Naive thymus-derived CD8-positive, alpha-beta T cell (primary cell): ENCODE results near the gene RASSF7. TPM values are rescaled to one million over a fixed set of nuclear protein-coding genes. Genes with fewer than 3 reads are reported as not detected.
"Not testable (repeated sequence)": the region's sequence is repeated elsewhere in the genome, so short reads cannot be mapped to it uniquely, and the experiment has no call there.

Source experiments
- ATAC-seq, 2 donors: fragments of 150-1000 bp; cut with Tn5 transposase in 1 of 2; sonication (Bioruptor Pico), chemical (Tn5 transposase) in 1 of 2; 1 replicate in 1 of 2; 2 replicates in 1 of 2; pipeline ENCODE4 v1.10.0; 2021; ENCODE audit warnings: mild to moderate bottlenecking in 2 of 2, moderate library complexity in 2 of 2
- POLR2A ChIA-PET: fragments of 350-600 bp; sonication (Branson Sonifier 250); formaldehyde crosslinking; loops from one replicate; lab custom pipeline; 2021; ENCODE audit warnings: antibody characterized with exemption; lab: Charles Lee
- DNase-seq, 10 donors: peaks; one replicate each; pipeline versions ENCODE4 v3.0.0 to v3.0.0-alpha.2; 2020 to 2022
- H3K27ac Mint-ChIP-seq, 10 donors: one replicate each; pipeline ENCODE4 v1.8.0; 2020 to 2022; ENCODE audit warnings: mild to moderate bottlenecking in 10 of 10, mixed read lengths in 10 of 10, moderate library complexity in 4 of 10, inconsistent platforms in 1 of 10
- H3K27me3 Mint-ChIP-seq, 5 donors: one replicate each; pipeline ENCODE4 v1.8.0; 2021 to 2022; ENCODE audit warnings: mixed read lengths in 5 of 5
- H3K36me3 Mint-ChIP-seq, 3 donors: one replicate each; pipeline ENCODE4 v1.8.0; 2020 to 2022; ENCODE audit warnings: mixed read lengths in 3 of 3, mild to moderate bottlenecking in 2 of 3, inconsistent platforms in 1 of 3
- H3K4me1 Mint-ChIP-seq, 4 donors: one replicate each; pipeline ENCODE4 v1.8.0; 2021 to 2022; ENCODE audit warnings: mixed read lengths in 4 of 4
- H3K4me3 Mint-ChIP-seq, 10 donors: one replicate each; pipeline ENCODE4 v1.8.0; 2020 to 2022; ENCODE audit warnings: mild to moderate bottlenecking in 10 of 10, mixed read lengths in 10 of 10, moderate library complexity in 6 of 10, inconsistent platforms in 1 of 10
- H3K9me3 Mint-ChIP-seq, 9 donors: one replicate each; pipeline ENCODE4 v1.8.0; 2020 to 2022; ENCODE audit warnings: mixed read lengths in 9 of 9, mild to moderate bottlenecking in 3 of 9, inconsistent platforms in 1 of 9, moderate library complexity in 1 of 9
- polyA plus RNA-seq, 3 donors: library from polyadenylated mRNA; unstranded; fragments of 300-500 nt; fragmentation: Illumina TruSeq; gene quantifications; one replicate each; pipeline ENCODE4 v1.2.3, GENCODE V29; 2021
- total RNA-seq, 8 experiments: library from RNA in 2 of 8; stranded (reverse) in 2 of 8; gene quantifications; one replicate each; pipeline ENCODE4 v1.2.3 and lab custom pipeline; 2021 to 2026

The RASSF7 gene
- total and polyA plus RNA-seq, 5 experiments from 2014 or later, result 22.5 to 37.6 (median 32.3) TPM

- POLR2A ChIA-PET, result interaction anchor here (1.2 to 3.4 kb wide), 5 partner anchors 9 to 27 kb away, joined by 3 to 44 read pairs (median 8); partner anchors contain the start of genes LMNTD2 and PHRF1
- no peak for ATAC-seq
- H3K4me3 Mint-ChIP-seq, result peak overlapping the region in 1 of 10 donors; percentile 7
- no peak overlapping the region for H3K27ac Mint-ChIP-seq
- no peaks in the 10 kb centered on the region for H3K9me3 Mint-ChIP-seq
- no peaks in the 10 kb centered on the region for H3K27me3 Mint-ChIP-seq
- peaks cover 0 to 3% (median 0%) of the 10 kb centered on the region in 3 donors for H3K36me3 Mint-ChIP-seq
- no peak for DNase-seq
- H3K4me1 Mint-ChIP-seq, result peaks cover 3 to 16% (median 10%) of the 10 kb centered on the region in 4 donors
These were observed 5.2 kb downstream of the RASSF7 start for GRCh38 chr11:565921-566509.

GRCh38 chr11:567011-567628, 6.3 kb downstream of the RASSF7 start:
- no peak for DNase-seq
- H3K27me3 Mint-ChIP-seq, result no peaks in the 10 kb centered on the region
- peak overlapping the region; percentile 55 to 88 (median 71) for H3K4me3 Mint-ChIP-seq
- peaks cover 0 to 3% (median 0%) of the 10 kb centered on the region in 3 donors for H3K36me3 Mint-ChIP-seq
- peaks cover 0 to 10% (median 3%) of the 10 kb centered on the region in 4 donors for H3K4me1 Mint-ChIP-seq
- H3K9me3 Mint-ChIP-seq, result no peaks in the 10 kb centered on the region
- POLR2A ChIA-PET, result interaction anchor here (0.6 to 3.4 kb wide), 7 partner anchors 9 to 39 kb away, joined by 3 to 44 read pairs (median 8); partner anchors contain the start of genes LMNTD2 and PHRF1
- peak overlapping the region; percentile 51 to 90 (median 78) for H3K27ac Mint-ChIP-seq
- no peak for ATAC-seq

GRCh38 chr11:567629-568292, 7.0 kb downstream of the RASSF7 start:
- H3K4me1 Mint-ChIP-seq, result peaks cover 0 to 10% (median 3%) of the 10 kb centered on the region in 4 donors
- DNase-seq, result no peak
- H3K9me3 Mint-ChIP-seq, result no peaks in the 10 kb centered on the region
- H3K4me3 Mint-ChIP-seq, result peak overlapping the region; percentile 55 to 88 (median 71)
- H3K27ac Mint-ChIP-seq, result peak overlapping the region; percentile 51 to 90 (median 82)
- H3K36me3 Mint-ChIP-seq, result peaks cover 0 to 3% (median 0%) of the 10 kb centered on the region in 3 donors
- peak in 1 of 2 donors; percentile 0 for ATAC-seq
- POLR2A ChIA-PET, result interaction anchor here (0.6 to 3.4 kb wide), 11 partner anchors 8 to 352 kb away, joined by 3 to 44 read pairs (median 8); partner anchors contain the start of genes DEAF1, HRAS, IRF7 and LMNTD2
- H3K27me3 Mint-ChIP-seq, result no peaks in the 10 kb centered on the region

- POLR2A ChIA-PET, result interaction anchor here (0.6 to 3.4 kb wide), 14 partner anchors 8 to 351 kb away, joined by 3 to 44 read pairs (median 6); partner anchors contain the start of genes DEAF1, HRAS, IRF7 and LMNTD2
- peak; percentile 92 to 93 for ATAC-seq
- peak overlapping the region in 6 of 10 donors; percentile 15 to 83 (median 70) for H3K27ac Mint-ChIP-seq
These were observed 7.8 kb downstream of the RASSF7 start for GRCh38 chr11:568306-569157.

GRCh38 chr11:569158-569885, 8.6 kb downstream of the RASSF7 start:
- POLR2A ChIA-PET, result interaction anchor here (0.7 to 3.4 kb wide), 12 partner anchors 8 to 301 kb away, joined by 3 to 44 read pairs (median 6); partner anchors contain the start of genes DEAF1, HRAS, IRF7 and LMNTD2
- H3K36me3 Mint-ChIP-seq, result no peaks in the 10 kb centered on the region
- no peaks in the 10 kb centered on the region for H3K27me3 Mint-ChIP-seq
- H3K9me3 Mint-ChIP-seq, result no peaks in the 10 kb centered on the region
- H3K4me3 Mint-ChIP-seq, result peak overlapping the region; percentile 61 to 88 (median 80)
- peak in 1 of 10 donors; percentile 35 for DNase-seq
- peak overlapping the region in 7 of 10 donors; percentile 15 to 83 (median 63) for H3K27ac Mint-ChIP-seq
- no peak for ATAC-seq
- peaks cover 3 to 14% (median 7%) of the 10 kb centered on the region in 4 donors for H3K4me1 Mint-ChIP-seq

More at GRCh38 chr11:568306-569157, 7.8 kb downstream of the RASSF7 start:
- Mint-ChIP-seq H3K36me3 (peaks cover 0 to 2% (median 0%) of the 10 kb centered on the region in 3 donors), H3K4me1 (peaks cover 0 to 10% (median 3%) of the 10 kb centered on the region in 4 donors), H3K27me3 (no peaks in the 10 kb centered on the region), H3K9me3 (no peaks in the 10 kb centered on the region), H3K4me3 (peak overlapping the region; percentile 61 to 88 (median 80))
- peak; percentile 88 to 95 (median 93) for DNase-seq

GRCh38 chr11:571802-572185, 11.0 kb downstream of the RASSF7 start:
- no peak overlapping the region for H3K27ac Mint-ChIP-seq
- POLR2A ChIA-PET, result no interaction called here
- no peaks in the 10 kb centered on the region for H3K36me3 Mint-ChIP-seq
- DNase-seq (no peak), ATAC-seq (no peak)
- H3K27me3 Mint-ChIP-seq, result peaks cover 0 to 2% (median 0%) of the 10 kb centered on the region in 5 donors
- H3K4me1 Mint-ChIP-seq, result peaks cover 12 to 26% (median 19%) of the 10 kb centered on the region in 4 donors
- H3K9me3 Mint-ChIP-seq, result no peaks in the 10 kb centered on the region
- peak overlapping the region in 1 of 10 donors; percentile 26 for H3K4me3 Mint-ChIP-seq

- ATAC-seq (no peak), DNase-seq (no peak)
- no peak overlapping the region for H3K4me3 Mint-ChIP-seq
- POLR2A ChIA-PET, result interaction anchor here (1.0 to 1.2 kb wide), 2 partner anchors 8 to 13 kb away, joined by 3 read pairs; partner anchors contain the start of gene LMNTD2
- peaks cover 0 to 2% (median 0%) of the 10 kb centered on the region in 5 donors for H3K27me3 Mint-ChIP-seq
- H3K9me3 Mint-ChIP-seq, result no peaks in the 10 kb centered on the region
- H3K36me3 Mint-ChIP-seq, result no peaks in the 10 kb centered on the region
- H3K4me1 Mint-ChIP-seq, result peaks cover 13 to 33% (median 29%) of the 10 kb centered on the region in 4 donors
- H3K27ac Mint-ChIP-seq, result no peak overlapping the region
These were observed 12.5 kb downstream of the RASSF7 start for GRCh38 chr11:573146-573759.

- not testable (repeated sequence) for H3K9me3 Mint-ChIP-seq, H3K36me3 Mint-ChIP-seq, H3K27me3 Mint-ChIP-seq, ATAC-seq
- peak overlapping the region; percentile 82 to 93 (median 88) for H3K4me3 Mint-ChIP-seq
- peak overlapping the region in 4 of 10 donors; percentile 7 to 86 (median 44) for H3K27ac Mint-ChIP-seq
- DNase-seq, result peak in 2 of 10 donors; percentile 22 to 34
- POLR2A ChIA-PET, result interaction anchor here (1.0 to 5.1 kb wide), 3 partner anchors 9 to 17 kb away, joined by 3 to 48 read pairs (median 47); partner anchors contain the start of genes LMNTD2 and RASSF7
- peaks cover 15 to 41% (median 37%) of the 10 kb centered on the region in 4 donors for H3K4me1 Mint-ChIP-seq
These were observed 13.3 kb downstream of the RASSF7 start for GRCh38 chr11:574031-574570.

- Mint-ChIP-seq H3K27me3 (peaks cover 0 to 2% (median 0%) of the 10 kb centered on the region in 5 donors), H3K27ac (peak overlapping the region in 9 of 10 donors; percentile 73 to 91 (median 86)), H3K36me3 (no peaks in the 10 kb centered on the region), H3K9me3 (no peaks in the 10 kb centered on the region), H3K4me3 (peak overlapping the region; percentile 82 to 93 (median 88)), H3K4me1 (peaks cover 19 to 47% (median 43%) of the 10 kb centered on the region in 4 donors)
- DNase-seq, result peak in 1 of 10 donors; percentile 23
- ATAC-seq, result peak in 1 of 2 donors; percentile 1
- POLR2A ChIA-PET, result interaction anchor here (1.5 to 5.1 kb wide), 6 partner anchors 13 to 367 kb away, joined by 7 to 48 read pairs (median 28); partner anchors contain the start of genes BET1L, DEAF1, IRF7 and LMNTD2
These were observed 14.0 kb downstream of the RASSF7 start for GRCh38 chr11:574632-575312.
